Fibroblast of mammary gland (primary cell): Measurements from ENCODE around the gene ARHGEF17.

Source experiments
- DNase-seq: peaks from one replicate; pipeline ENCODE4 v3.0.0-alpha.2; 2010; ENCODE audit warnings: low read depth
- H3K4me3 ChIP-seq: 2 replicates; pipeline ENCODE4 v1.5.1; 2011; ENCODE audit warnings: low read depth, mild to moderate bottlenecking, low read length, moderate library complexity; ENCODE audit not compliant: control insufficient read depth
- TF ChIP-seq, protein P1 (sequence below): conservative IDR thresholded peaks from 2 replicates; pipeline ENCODE4 v1.5.1; 2011; ENCODE audit warnings: low read depth, low read length, inconsistent platforms; ENCODE audit not compliant: control insufficient read depth, insufficient read depth

ARHGEF17 gene

GRCh38 chr11:73313652-73314051 lies 5.6 kb downstream of the ARHGEF17 start:
- no peak for DNase-seq
- peak overlapping the region; percentile 39 for H3K4me3 ChIP-seq
- TF ChIP-seq, protein P1, sequence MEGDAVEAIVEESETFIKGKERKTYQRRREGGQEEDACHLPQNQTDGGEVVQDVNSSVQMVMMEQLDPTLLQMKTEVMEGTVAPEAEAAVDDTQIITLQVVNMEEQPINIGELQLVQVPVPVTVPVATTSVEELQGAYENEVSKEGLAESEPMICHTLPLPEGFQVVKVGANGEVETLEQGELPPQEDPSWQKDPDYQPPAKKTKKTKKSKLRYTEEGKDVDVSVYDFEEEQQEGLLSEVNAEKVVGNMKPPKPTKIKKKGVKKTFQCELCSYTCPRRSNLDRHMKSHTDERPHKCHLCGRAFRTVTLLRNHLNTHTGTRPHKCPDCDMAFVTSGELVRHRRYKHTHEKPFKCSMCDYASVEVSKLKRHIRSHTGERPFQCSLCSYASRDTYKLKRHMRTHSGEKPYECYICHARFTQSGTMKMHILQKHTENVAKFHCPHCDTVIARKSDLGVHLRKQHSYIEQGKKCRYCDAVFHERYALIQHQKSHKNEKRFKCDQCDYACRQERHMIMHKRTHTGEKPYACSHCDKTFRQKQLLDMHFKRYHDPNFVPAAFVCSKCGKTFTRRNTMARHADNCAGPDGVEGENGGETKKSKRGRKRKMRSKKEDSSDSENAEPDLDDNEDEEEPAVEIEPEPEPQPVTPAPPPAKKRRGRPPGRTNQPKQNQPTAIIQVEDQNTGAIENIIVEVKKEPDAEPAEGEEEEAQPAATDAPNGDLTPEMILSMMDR: no peak

GRCh38 chr11:73314117-73314961 lies 6.3 kb downstream of the ARHGEF17 start:
- peak; percentile 43 for DNase-seq
- TF ChIP-seq, protein P1: no peak
- H3K4me3 ChIP-seq: no peak overlapping the region

DNA sequence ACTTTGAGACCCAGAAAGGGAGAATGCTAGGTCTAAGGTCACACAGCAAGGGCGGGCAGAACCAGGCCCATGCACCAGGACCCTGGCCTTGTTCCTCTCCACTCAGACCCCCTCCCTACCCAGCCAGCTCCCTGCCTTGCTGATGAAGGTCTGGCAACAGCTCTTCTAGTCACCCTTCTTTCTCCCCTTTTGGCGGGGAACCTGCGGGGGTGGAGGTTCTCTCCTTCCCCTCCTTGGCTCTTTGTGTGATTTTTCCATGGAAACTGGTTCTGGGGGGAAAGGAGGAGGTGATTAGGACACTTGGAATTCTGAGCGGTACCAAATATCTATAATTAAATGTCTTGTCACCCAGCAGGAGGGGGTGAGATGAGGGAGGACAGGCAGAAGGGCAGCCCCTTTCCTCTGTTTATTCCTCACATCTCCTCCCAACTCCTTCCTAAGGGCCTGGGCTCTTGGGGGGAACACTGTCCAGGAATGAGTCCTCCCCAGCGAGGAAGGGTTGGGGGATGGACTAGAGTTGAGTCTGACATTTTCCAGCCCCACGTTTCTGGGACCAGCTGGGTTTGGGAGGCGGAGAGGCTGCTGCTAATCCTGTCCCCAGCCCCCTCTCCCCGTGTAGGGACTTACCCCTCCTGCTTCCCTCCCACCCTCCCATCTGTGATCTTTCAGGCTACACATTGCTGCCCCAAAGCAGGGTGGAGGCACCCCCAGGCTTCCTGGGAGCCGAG lies 7.4 kb downstream of the ARHGEF17 start:
- no peak for DNase-seq
- TF ChIP-seq, protein P1: no peak
- no peak overlapping the region for H3K4me3 ChIP-seq

- DNase-seq: no peak
- H3K4me3 ChIP-seq: no peak overlapping the region
- TF ChIP-seq, protein P1: no peak
Measured at GRCh38 chr11:73316422-73316821, 8.3 kb downstream of the ARHGEF17 start.

DNA sequence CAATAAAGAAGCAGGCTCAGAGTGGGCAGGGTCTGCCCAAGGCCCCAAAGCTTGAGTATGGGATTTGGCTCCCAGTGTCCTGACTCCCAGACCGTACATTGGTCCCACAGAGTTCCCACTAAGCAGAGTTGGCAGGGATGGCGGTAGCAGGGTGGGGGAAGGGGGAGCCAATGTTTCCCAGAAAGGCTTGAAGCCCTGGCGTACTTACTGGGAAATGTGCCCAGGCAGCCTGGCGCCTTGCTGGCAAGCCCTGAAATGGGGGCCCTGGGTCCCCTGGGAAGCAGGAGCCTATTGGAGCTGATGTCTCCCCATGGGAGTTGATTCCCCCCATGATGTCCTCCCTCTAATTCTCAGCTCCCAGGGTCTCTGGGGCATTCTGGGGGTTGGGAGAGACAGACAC lies 9.3 kb downstream of the ARHGEF17 start:
- TF ChIP-seq, protein P1: no peak
- DNase-seq: no peak
- no peak overlapping the region for H3K4me3 ChIP-seq

DNA sequence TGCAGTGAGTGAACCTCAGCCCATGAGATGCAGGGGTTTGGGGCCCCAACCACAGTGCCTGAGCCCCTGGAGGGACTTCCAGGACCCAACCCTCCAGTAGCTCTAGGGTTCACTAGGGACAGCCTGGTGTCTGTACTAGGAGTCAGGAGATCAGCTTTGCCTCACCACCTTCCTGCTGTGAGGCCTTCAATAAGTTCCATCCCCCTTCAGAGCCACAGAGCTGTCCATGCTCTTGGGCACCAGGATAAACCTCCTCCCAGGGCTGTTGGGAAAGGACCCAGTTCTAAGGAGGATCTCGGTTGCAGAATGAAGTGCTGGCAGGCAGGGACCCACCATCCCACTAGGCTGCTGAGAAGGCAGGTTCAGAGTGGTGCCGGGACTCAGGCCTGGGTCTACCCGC lies 9.7 kb downstream of the ARHGEF17 start:
- TF ChIP-seq, protein P1: no peak
- DNase-seq: no peak
- no peak overlapping the region for H3K4me3 ChIP-seq
